Stimulated activated naive CD8-positive, alpha-beta T cell treated with anti-CD3 and anti-CD28 coated beads, Interleukin-15, Interleukin-2, amounts not matched to agents 100 ng/mL and 50 ng/mL, for 24 hours (primary cell): ENCODE results near the gene SLC2A9.
"Not testable (repeated sequence)": the region's sequence is repeated elsewhere in the genome, so short reads cannot be mapped to it uniquely, and the experiment has no call there.

Experiments
- H3K27ac Mint-ChIP-seq: one replicate; pipeline ENCODE4 v1.8.0; 2021; ENCODE audit warnings: mild to moderate bottlenecking, mixed read lengths
- H3K27me3 Mint-ChIP-seq: one replicate; pipeline ENCODE4 v1.8.0; 2021; ENCODE audit warnings: mixed read lengths
- H3K36me3 Mint-ChIP-seq: one replicate; pipeline ENCODE4 v1.8.0; 2021; ENCODE audit warnings: low read depth, mixed read lengths
- H3K4me1 Mint-ChIP-seq: one replicate; pipeline ENCODE4 v1.8.0; 2021; ENCODE audit warnings: low read depth, mixed read lengths
- H3K4me3 Mint-ChIP-seq: one replicate; pipeline ENCODE4 v1.8.0; 2021; ENCODE audit warnings: mild to moderate bottlenecking, mixed read lengths
- H3K9me3 Mint-ChIP-seq: one replicate; pipeline ENCODE4 v1.8.0; 2021; ENCODE audit warnings: mixed read lengths

The SLC2A9 gene

GRCh38 chr4:9904976-9905587 is 116.2 kb downstream of the SLC2A9 start:
- H3K27ac Mint-ChIP-seq = no peak overlapping the region
- no peaks in the 10 kb centered on the region for H3K27me3 Mint-ChIP-seq
- no peaks in the 10 kb centered on the region for H3K9me3 Mint-ChIP-seq
- no peaks in the 10 kb centered on the region for H3K36me3 Mint-ChIP-seq
- no peak overlapping the region for H3K4me3 Mint-ChIP-seq
- no peaks in the 10 kb centered on the region for H3K4me1 Mint-ChIP-seq

- Mint-ChIP-seq H3K9me3 (no peaks in the 10 kb centered on the region), H3K4me1 (no peaks in the 10 kb centered on the region), H3K27ac (no peak overlapping the region), H3K27me3 (peaks cover 4% of the 10 kb centered on the region), H3K36me3 (no peaks in the 10 kb centered on the region), H3K4me3 (no peak overlapping the region)
Observed at GRCh38 chr4:9903317-9903716, 118.0 kb downstream of the SLC2A9 start.

- Mint-ChIP-seq H3K27me3 (peaks cover 4% of the 10 kb centered on the region), H3K36me3 (no peaks in the 10 kb centered on the region), H3K9me3 (no peaks in the 10 kb centered on the region), H3K4me1 (no peaks in the 10 kb centered on the region), H3K27ac (no peak overlapping the region), H3K4me3 (no peak overlapping the region)
Observed at GRCh38 chr4:9901257-9901656, 120.0 kb downstream of the SLC2A9 start.

GRCh38 chr4:9900633-9901032 is 120.7 kb downstream of the SLC2A9 start:
- not testable (repeated sequence) for H3K36me3 Mint-ChIP-seq, H3K4me1 Mint-ChIP-seq, H3K9me3 Mint-ChIP-seq, H3K27ac Mint-ChIP-seq, H3K4me3 Mint-ChIP-seq, H3K27me3 Mint-ChIP-seq

GRCh38 chr4:9899306-9900055 is 121.8 kb downstream of the SLC2A9 start:
- Mint-ChIP-seq H3K27me3 (peaks cover 4% of the 10 kb centered on the region), H3K4me1 (no peaks in the 10 kb centered on the region), H3K36me3 (no peaks in the 10 kb centered on the region), H3K4me3 (no peak overlapping the region), H3K27ac (no peak overlapping the region), H3K9me3 (no peaks in the 10 kb centered on the region)

- Mint-ChIP-seq H3K27ac (no peak overlapping the region), H3K36me3 (no peaks in the 10 kb centered on the region), H3K4me3 (no peak overlapping the region), H3K9me3 (no peaks in the 10 kb centered on the region), H3K4me1 (no peaks in the 10 kb centered on the region), H3K27me3 (peaks cover 4% of the 10 kb centered on the region)
Observed at GRCh38 chr4:9898596-9899305, 122.5 kb downstream of the SLC2A9 start.

- H3K9me3 Mint-ChIP-seq = no peaks in the 10 kb centered on the region
- no peak overlapping the region for H3K4me3 Mint-ChIP-seq
- H3K27ac Mint-ChIP-seq = no peak overlapping the region
- H3K27me3 Mint-ChIP-seq = peaks cover 4% of the 10 kb centered on the region
- no peaks in the 10 kb centered on the region for H3K4me1 Mint-ChIP-seq
- H3K36me3 Mint-ChIP-seq = no peaks in the 10 kb centered on the region
Observed at GRCh38 chr4:9895333-9895705, 126.0 kb downstream of the SLC2A9 start.

- Mint-ChIP-seq H3K27ac (no peak overlapping the region), H3K27me3 (peaks cover 2% of the 10 kb centered on the region)
Observed at GRCh38 chr4:9894644-9895332, 126.5 kb downstream of the SLC2A9 start.

GRCh38 chr4:9893329-9894108 is 127.8 kb downstream of the SLC2A9 start:
- no peak overlapping the region for H3K4me3 Mint-ChIP-seq
- H3K27me3 Mint-ChIP-seq = no peaks in the 10 kb centered on the region
- H3K36me3 Mint-ChIP-seq = no peaks in the 10 kb centered on the region
- H3K4me1 Mint-ChIP-seq = no peaks in the 10 kb centered on the region
- H3K9me3 Mint-ChIP-seq = no peaks in the 10 kb centered on the region
- no peak overlapping the region for H3K27ac Mint-ChIP-seq

More at GRCh38 chr4:9894644-9895332, 126.5 kb downstream of the SLC2A9 start:
- no peaks in the 10 kb centered on the region for H3K4me1 Mint-ChIP-seq
- no peak overlapping the region for H3K4me3 Mint-ChIP-seq
- no peaks in the 10 kb centered on the region for H3K9me3 Mint-ChIP-seq
- H3K36me3 Mint-ChIP-seq = no peaks in the 10 kb centered on the region

GRCh38 chr4:9891740-9892139 is 129.6 kb downstream of the SLC2A9 start:
- Mint-ChIP-seq H3K27me3 (no peaks in the 10 kb centered on the region), H3K9me3 (no peaks in the 10 kb centered on the region), H3K4me3 (no peak overlapping the region), H3K36me3 (no peaks in the 10 kb centered on the region), H3K27ac (no peak overlapping the region), H3K4me1 (no peaks in the 10 kb centered on the region)

- H3K36me3 Mint-ChIP-seq = no peaks in the 10 kb centered on the region
- no peak overlapping the region for H3K27ac Mint-ChIP-seq
- H3K27me3 Mint-ChIP-seq = no peaks in the 10 kb centered on the region
- no peaks in the 10 kb centered on the region for H3K9me3 Mint-ChIP-seq
- H3K4me3 Mint-ChIP-seq = no peak overlapping the region
- no peaks in the 10 kb centered on the region for H3K4me1 Mint-ChIP-seq
Observed at GRCh38 chr4:9891056-9891455, 130.2 kb downstream of the SLC2A9 start.

- Mint-ChIP-seq H3K27me3 (no peaks in the 10 kb centered on the region), H3K36me3 (no peaks in the 10 kb centered on the region), H3K27ac (no peak overlapping the region), H3K4me1 (no peaks in the 10 kb centered on the region), H3K9me3 (no peaks in the 10 kb centered on the region), H3K4me3 (no peak overlapping the region)
Observed at GRCh38 chr4:9889306-9889705, 132.0 kb downstream of the SLC2A9 start.

- no peaks in the 10 kb centered on the region for H3K9me3 Mint-ChIP-seq
- H3K27ac Mint-ChIP-seq = no peak overlapping the region
- no peaks in the 10 kb centered on the region for H3K27me3 Mint-ChIP-seq
- H3K4me1 Mint-ChIP-seq = no peaks in the 10 kb centered on the region
- H3K4me3 Mint-ChIP-seq = no peak overlapping the region
- no peaks in the 10 kb centered on the region for H3K36me3 Mint-ChIP-seq
Observed at GRCh38 chr4:9885958-9886357, 135.3 kb downstream of the SLC2A9 start.

GRCh38 chr4:9880406-9881197 is 140.7 kb downstream of the SLC2A9 start:
- no peaks in the 10 kb centered on the region for H3K27me3 Mint-ChIP-seq
- no peaks in the 10 kb centered on the region for H3K36me3 Mint-ChIP-seq
- H3K27ac Mint-ChIP-seq = no peak overlapping the region
- no peak overlapping the region for H3K4me3 Mint-ChIP-seq
- H3K9me3 Mint-ChIP-seq = no peaks in the 10 kb centered on the region
- no peaks in the 10 kb centered on the region for H3K4me1 Mint-ChIP-seq
